LoVo (cell line): Measurements from ENCODE around the gene FAM149A.
A peak's percentile ranks its signal among the peaks of the same experiment; 100 is the strongest.

ENCODE experiments used
- DNase-seq: peaks from one replicate; pipeline ENCODE4 v3.0.0-alpha.2; 2016; ENCODE audit warnings: low spot score

The FAM149A gene

GRCh38 chr4:186105647-186106321, 1.3 kb downstream of the FAM149A start:
- peak; percentile 15 for DNase-seq

- DNase-seq = no peak
These were observed 3.4 kb downstream of the FAM149A start for GRCh38 chr4:186107947-186108346.

GRCh38 chr4:186108391-186108790, 3.9 kb downstream of the FAM149A start:
- DNase-seq = no peak

GRCh38 chr4:186109245-186109644, 4.7 kb downstream of the FAM149A start:
- DNase-seq = no peak

- DNase-seq = no peak
These were observed 12.2 kb downstream of the FAM149A start for GRCh38 chr4:186116697-186117096.

- no peak for DNase-seq
These were observed 14.1 kb downstream of the FAM149A start for GRCh38 chr4:186118582-186118981.

GRCh38 chr4:186121057-186121456, 16.6 kb downstream of the FAM149A start:
- DNase-seq = no peak

GRCh38 chr4:186128842-186129241, 24.3 kb downstream of the FAM149A start:
- DNase-seq = no peak

- no peak for DNase-seq
These were observed 27.4 kb downstream of the FAM149A start for GRCh38 chr4:186131935-186132334.

GRCh38 chr4:186132577-186133242, 28.2 kb downstream of the FAM149A start:
- DNase-seq = no peak

GRCh38 chr4:186134257-186134656, 29.8 kb downstream of the FAM149A start:
- DNase-seq = no peak

GRCh38 chr4:186134861-186135260, 30.4 kb downstream of the FAM149A start:
- no peak for DNase-seq

- DNase-seq = peak; percentile 42
These were observed 32.8 kb downstream of the FAM149A start for GRCh38 chr4:186137196-186137794.

GRCh38 chr4:186144198-186144945, 39.9 kb downstream of the FAM149A start:
- peak; percentile 12 for DNase-seq

GRCh38 chr4:186144946-186145569, 40.6 kb downstream of the FAM149A start:
- peak; percentile 7 for DNase-seq

GRCh38 chr4:186146458-186146857, 42.0 kb downstream of the FAM149A start:
- no peak for DNase-seq

- DNase-seq = no peak
These were observed 44.0 kb downstream of the FAM149A start for GRCh38 chr4:186148336-186148975.

- peak; percentile 39 for DNase-seq
These were observed 45.4 kb downstream of the FAM149A start for GRCh38 chr4:186149872-186150271.

- no peak for DNase-seq
These were observed 46.4 kb downstream of the FAM149A start for GRCh38 chr4:186150926-186151325.

- DNase-seq = no peak
These were observed 47.0 kb downstream of the FAM149A start for GRCh38 chr4:186151499-186151898.

- no peak for DNase-seq
These were observed 53.7 kb downstream of the FAM149A start for GRCh38 chr4:186158021-186158813.
